Thymus (tissue), 11 donors: Measurements from ENCODE around the gene OPRL1. TPM values are rescaled to one million over a fixed set of nuclear protein-coding genes. Genes with fewer than 3 reads are reported as not detected.

Experiments
- DNase-seq, 9 donors: peaks; one replicate each; pipeline ENCODE4 v3.0.0-alpha.2; 2013; ENCODE audit warnings: low spot score in 9 of 9, low read depth in 6 of 9, missing footprints in 1 of 9
- H3K27ac ChIP-seq, 2 donors: one replicate each; pipeline ENCODE4 v1.5.1; 2013; ENCODE audit warnings: control low read depth in 1 of 2, low read depth in 1 of 2, low read length in 1 of 2, mild to moderate bottlenecking in 1 of 2, moderate library complexity in 1 of 2
- H3K27me3 ChIP-seq, 2 donors: one replicate each; pipeline ENCODE4 v1.5.1; 2013; ENCODE audit warnings: low read length in 1 of 2; ENCODE audit not compliant: control insufficient read depth in 2 of 2, insufficient read depth in 1 of 2
- H3K36me3 ChIP-seq, 2 donors: one replicate each; pipeline ENCODE4 v1.5.1; 2013; ENCODE audit warnings: low read length in 1 of 2, mild to moderate bottlenecking in 1 of 2, moderate library complexity in 1 of 2; ENCODE audit not compliant: control insufficient read depth in 2 of 2, insufficient read depth in 2 of 2
- H3K4me1 ChIP-seq, 2 donors: one replicate each; pipeline ENCODE4 v1.5.1; 2013; ENCODE audit warnings: low read length in 2 of 2; ENCODE audit not compliant: control insufficient read depth in 2 of 2, insufficient read depth in 2 of 2
- H3K4me3 ChIP-seq, 2 donors: one replicate each; pipeline ENCODE4 v1.5.1; 2013; ENCODE audit warnings: low read length in 2 of 2, control low read depth in 1 of 2, mild to moderate bottlenecking in 1 of 2
- H3K9me3 ChIP-seq, 2 donors: one replicate each; pipeline ENCODE4 v1.5.1; 2013; ENCODE audit warnings: low read length in 1 of 2, mild to moderate bottlenecking in 1 of 2; ENCODE audit not compliant: control insufficient read depth in 2 of 2, insufficient read depth in 1 of 2
- WGBS: extraction: QIAGEN DNeasy Blood & Tissue Kit; methylation state at CpG from one replicate; pipeline ENCODE4 v1.1.7; 2013; 5-methylcytosine and 5-hydroxymethylcytosine counted together
- polyA plus RNA-seq: library from polyadenylated mRNA; stranded (reverse); fragments of 200-250 nt; gene quantifications from one replicate; pipeline ENCODE4 v1.2.3, GENCODE V29; 2013
- total RNA-seq: library from RNA; stranded (reverse); fragments of 120-200 nt; gene quantifications from one replicate; pipeline ENCODE4 v1.2.4, GENCODE V29; 2013
- donor health status: healthy.

Gene OPRL1
- total and polyA plus RNA-seq, 2 donors = 1.1 to 1.4 TPM

- Histone ChIP-seq H3K27ac (no peak overlapping the region), H3K4me1 (peaks cover 27 to 47% of the 10 kb centered on the region in 2 donors), H3K36me3 (peaks cover 7 to 11% of the 10 kb centered on the region in 2 donors), H3K27me3 (no peaks in the 10 kb centered on the region), H3K9me3 (peaks cover 0 to 2% of the 10 kb centered on the region in 2 donors), H3K4me3 (no peak overlapping the region)
- 85% methylated on average over 12 of the region's 12 CpGs for WGBS
- DNase-seq = no peak
Observed at GRCh38 chr20:64067733-64068307, 12.1 kb upstream of the OPRL1 start.

- DNase-seq = no peak
- Histone ChIP-seq H3K4me1 (peaks cover 25 to 44% of the 10 kb centered on the region in 2 donors), H3K27ac (no peak overlapping the region), H3K4me3 (no peak overlapping the region), H3K36me3 (peaks cover 13 to 19% of the 10 kb centered on the region in 2 donors), H3K9me3 (peaks cover 0 to 2% of the 10 kb centered on the region in 2 donors), H3K27me3 (no peaks in the 10 kb centered on the region)
- WGBS = 70% methylated on average over 12 of the region's 12 CpGs
Observed at GRCh38 chr20:64068386-64069208, 11.3 kb upstream of the OPRL1 start.

GRCh38 chr20:64069209-64069613 is 10.7 kb upstream of the OPRL1 start:
- no peak overlapping the region for H3K4me3 ChIP-seq
- H3K27me3 ChIP-seq = no peaks in the 10 kb centered on the region
- peaks cover 19 to 38% of the 10 kb centered on the region in 2 donors for H3K4me1 ChIP-seq
- H3K27ac ChIP-seq = no peak overlapping the region
- DNase-seq = no peak
- WGBS = 93% methylated on average over 20 of the region's 20 CpGs
- H3K36me3 ChIP-seq = peaks cover 19 to 25% of the 10 kb centered on the region in 2 donors
- H3K9me3 ChIP-seq = no peaks in the 10 kb centered on the region

GRCh38 chr20:64069614-64070243 is 10.2 kb upstream of the OPRL1 start:
- no peak overlapping the region for H3K27ac ChIP-seq
- H3K4me1 ChIP-seq = peaks cover 14 to 33% of the 10 kb centered on the region in 2 donors
- H3K27me3 ChIP-seq = no peaks in the 10 kb centered on the region
- peaks cover 24 to 30% of the 10 kb centered on the region in 2 donors for H3K36me3 ChIP-seq
- 79% methylated on average over 14 of the region's 14 CpGs for WGBS
- H3K9me3 ChIP-seq = no peaks in the 10 kb centered on the region
- no peak for DNase-seq
- H3K4me3 ChIP-seq = no peak overlapping the region

GRCh38 chr20:64070244-64070993 is 9.5 kb upstream of the OPRL1 start:
- 98% methylated on average over 31 of the region's 31 CpGs for WGBS
- Histone ChIP-seq H3K4me1 (peaks cover 8 to 26% of the 10 kb centered on the region in 2 donors), H3K4me3 (no peak overlapping the region), H3K36me3 (peaks cover 31 to 37% of the 10 kb centered on the region in 2 donors), H3K9me3 (no peaks in the 10 kb centered on the region), H3K27ac (no peak overlapping the region), H3K27me3 (no peaks in the 10 kb centered on the region)
- DNase-seq = no peak

- H3K27me3 ChIP-seq = no peaks in the 10 kb centered on the region
- peaks cover 38 to 39% of the 10 kb centered on the region in 2 donors for H3K36me3 ChIP-seq
- peaks cover 0 to 1% of the 10 kb centered on the region in 2 donors for H3K9me3 ChIP-seq
- no peak for DNase-seq
- 94% methylated on average over 30 of the region's 30 CpGs for WGBS
- no peak overlapping the region for H3K27ac ChIP-seq
- no peak overlapping the region for H3K4me3 ChIP-seq
- H3K4me1 ChIP-seq = peaks cover 3 to 20% of the 10 kb centered on the region in 2 donors
Observed at GRCh38 chr20:64071341-64072332, 8.2 kb upstream of the OPRL1 start.

GRCh38 chr20:64072498-64073063 is 7.3 kb upstream of the OPRL1 start:
- H3K27me3 ChIP-seq = no peaks in the 10 kb centered on the region
- peaks cover 38 to 39% of the 10 kb centered on the region in 2 donors for H3K36me3 ChIP-seq
- H3K9me3 ChIP-seq = peaks cover 0 to 1% of the 10 kb centered on the region in 2 donors
- H3K4me3 ChIP-seq = no peak overlapping the region
- peaks cover 11 to 20% of the 10 kb centered on the region in 2 donors for H3K4me1 ChIP-seq
- WGBS = 95% methylated on average over 14 of the region's 14 CpGs
- no peak for DNase-seq
- no peak overlapping the region for H3K27ac ChIP-seq
